Stomach (tissue), 4 donors: ENCODE results near the gene CFC1.
"Not testable (repeated sequence)": the region's sequence is repeated elsewhere in the genome, so short reads cannot be mapped to it uniquely, and the experiment has no call there.

Source experiments
- EP300 ChIP-seq: sonication (generic); formaldehyde crosslinking; IDR thresholded peaks from one replicate; pipeline ENCODE4 v1.6.1; 2017; ENCODE audit warnings: antibody characterized with exemption
- TF ChIP-seq, protein P1 (sequence below), 7 experiments: fragments of 450-650 bp in 4 of 7; fragments of 200-600 bp in 3 of 7; sonication (generic) in 3 of 7; IDR thresholded peaks; one replicate each; pipeline ENCODE4 v1.5.1; 2016 to 2019; ENCODE audit warnings: antibody characterized with exemption in 7 of 7, control low read depth in 2 of 7, mild to moderate bottlenecking in 1 of 7

GRCh38 chr2:130548418-130548817 is 51.0 kb downstream of the CFC1 start:
- not testable (repeated sequence) for TF ChIP-seq EP300
- TF ChIP-seq, protein P1, sequence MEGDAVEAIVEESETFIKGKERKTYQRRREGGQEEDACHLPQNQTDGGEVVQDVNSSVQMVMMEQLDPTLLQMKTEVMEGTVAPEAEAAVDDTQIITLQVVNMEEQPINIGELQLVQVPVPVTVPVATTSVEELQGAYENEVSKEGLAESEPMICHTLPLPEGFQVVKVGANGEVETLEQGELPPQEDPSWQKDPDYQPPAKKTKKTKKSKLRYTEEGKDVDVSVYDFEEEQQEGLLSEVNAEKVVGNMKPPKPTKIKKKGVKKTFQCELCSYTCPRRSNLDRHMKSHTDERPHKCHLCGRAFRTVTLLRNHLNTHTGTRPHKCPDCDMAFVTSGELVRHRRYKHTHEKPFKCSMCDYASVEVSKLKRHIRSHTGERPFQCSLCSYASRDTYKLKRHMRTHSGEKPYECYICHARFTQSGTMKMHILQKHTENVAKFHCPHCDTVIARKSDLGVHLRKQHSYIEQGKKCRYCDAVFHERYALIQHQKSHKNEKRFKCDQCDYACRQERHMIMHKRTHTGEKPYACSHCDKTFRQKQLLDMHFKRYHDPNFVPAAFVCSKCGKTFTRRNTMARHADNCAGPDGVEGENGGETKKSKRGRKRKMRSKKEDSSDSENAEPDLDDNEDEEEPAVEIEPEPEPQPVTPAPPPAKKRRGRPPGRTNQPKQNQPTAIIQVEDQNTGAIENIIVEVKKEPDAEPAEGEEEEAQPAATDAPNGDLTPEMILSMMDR (IDR thresholded peaks at IDR 0.05), result not testable (repeated sequence)
